GM21786 (cell line): ENCODE measurements around the gene SERPINB1.
"Not testable (repeated sequence)": the region's sequence is repeated elsewhere in the genome, so short reads cannot be mapped to it uniquely, and the experiment has no call there.

Experiments used
- ATAC-seq: cut with Tn5 transposase; IDR thresholded peaks from one replicate; pipeline ENCODE4 v1.9.1; 2021; ENCODE audit not compliant: unreplicated experiment

Gene SERPINB1

DNA sequence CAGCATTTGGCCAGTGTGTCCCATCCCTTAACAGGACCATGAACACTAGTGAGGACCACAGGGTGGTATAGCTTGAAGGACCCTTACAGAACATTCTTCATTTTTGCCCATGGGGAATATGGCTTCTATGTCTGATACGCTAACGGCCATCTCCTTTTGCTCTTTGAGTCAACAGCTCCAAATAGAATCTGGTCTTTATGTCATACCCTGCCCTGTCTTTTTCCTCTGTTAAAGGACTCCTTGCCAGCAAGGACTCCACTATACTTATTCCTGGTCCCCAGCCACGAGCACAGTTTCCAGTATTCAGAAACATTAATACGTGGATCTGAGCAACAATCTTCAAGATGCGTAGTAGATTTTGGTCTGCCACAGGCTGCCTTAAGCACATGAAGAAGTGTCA, 22.5 kb downstream of the SERPINB1 start:
- ATAC-seq = no peak

GRCh38 chr6:2818593-2818992, 23.1 kb downstream of the SERPINB1 start:
- no peak for ATAC-seq

DNA sequence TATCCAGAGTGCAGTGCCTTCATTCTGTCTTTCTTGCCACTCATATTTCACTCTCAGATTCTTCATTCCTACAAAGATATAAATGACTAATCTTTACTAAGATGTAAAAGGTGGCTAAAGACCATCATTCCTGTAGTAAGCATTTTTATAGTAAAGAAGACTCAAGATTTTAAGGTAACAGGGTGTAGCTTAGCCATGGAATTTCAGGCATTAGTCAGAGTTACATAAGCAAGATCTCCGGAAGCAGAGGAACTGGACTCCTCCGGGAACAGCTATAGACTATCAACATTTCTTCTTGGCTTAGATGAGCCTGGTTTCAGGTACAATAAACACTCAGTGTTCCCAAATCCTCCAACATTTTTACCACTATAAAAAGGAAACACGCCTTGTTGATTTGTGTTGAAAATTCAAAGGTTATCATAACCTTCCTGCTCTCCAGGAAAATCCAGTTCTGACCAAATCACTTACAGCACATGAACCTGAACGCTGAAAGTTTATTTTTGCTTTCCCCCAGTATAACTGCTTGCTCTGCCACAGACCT, 23.7 kb downstream of the SERPINB1 start:
- ATAC-seq = no peak

DNA sequence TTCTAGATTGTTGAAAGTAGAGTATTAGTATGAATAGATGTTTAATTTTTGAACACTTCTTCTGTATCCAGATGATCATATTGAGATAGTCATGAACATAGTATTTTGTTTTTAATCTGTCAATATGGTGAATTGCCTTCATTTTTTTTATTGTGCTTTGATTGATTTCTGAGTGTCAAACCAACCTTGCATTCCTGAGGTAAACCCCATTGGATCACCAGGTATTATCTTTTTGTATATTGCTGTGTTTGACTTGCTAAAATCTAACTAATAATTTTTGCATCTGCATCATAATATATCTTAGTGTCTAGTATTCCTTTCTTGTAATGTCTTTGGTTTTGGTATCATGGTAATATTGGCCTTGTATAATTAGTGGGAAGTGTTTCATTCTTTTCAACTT, 25.5 kb downstream of the SERPINB1 start:
- no peak for ATAC-seq

GRCh38 chr6:2812695-2813094, 29.0 kb downstream of the SERPINB1 start:
- no peak for ATAC-seq

DNA sequence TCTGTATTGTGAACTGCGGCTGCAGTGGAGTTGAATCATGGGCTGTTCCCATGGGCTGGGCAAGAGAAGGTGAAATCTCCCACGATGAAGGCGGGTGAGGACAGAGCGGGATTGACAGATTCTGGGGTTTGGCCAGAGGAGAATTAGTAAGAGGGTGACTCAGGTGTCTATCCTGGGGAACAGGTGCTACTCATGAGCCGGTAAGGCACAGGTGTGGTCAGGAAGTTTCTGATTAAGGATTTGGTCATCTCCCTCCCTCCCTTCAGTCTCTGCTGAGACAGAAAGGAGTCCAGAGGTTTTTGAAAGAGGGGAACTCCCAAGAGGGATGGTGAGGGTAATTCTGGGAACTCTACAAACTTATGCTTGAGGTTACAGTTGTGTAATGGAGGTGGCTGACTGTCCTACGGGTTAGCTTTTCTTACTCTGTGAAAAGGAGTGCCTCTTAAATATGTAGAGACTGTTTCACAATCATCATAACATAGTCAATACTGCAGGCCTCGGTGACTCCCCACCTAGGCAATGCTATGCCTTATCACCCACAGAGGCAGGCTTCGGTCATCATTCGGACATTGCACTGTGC, 31.5 kb downstream of the SERPINB1 start:
- no peak for ATAC-seq

DNA sequence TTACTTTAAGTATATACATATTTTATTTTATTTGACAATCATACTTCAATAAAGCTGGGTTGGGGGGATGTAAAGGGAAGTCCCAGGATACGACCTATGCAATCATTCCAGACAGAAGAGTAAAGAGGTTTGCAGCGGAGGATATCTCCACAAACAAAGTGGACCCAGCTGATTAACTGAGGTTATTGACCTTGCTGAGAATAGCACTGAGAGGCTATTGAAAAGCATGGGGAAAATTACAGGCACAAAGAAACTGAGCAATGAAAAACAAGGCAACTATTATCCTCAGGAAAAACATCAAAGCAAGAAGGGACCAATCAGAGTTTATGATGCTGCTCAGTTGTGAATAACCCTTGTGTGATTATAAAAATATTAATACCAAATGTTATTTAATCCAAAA, 32.6 kb downstream of the SERPINB1 start:
- no peak for ATAC-seq

DNA sequence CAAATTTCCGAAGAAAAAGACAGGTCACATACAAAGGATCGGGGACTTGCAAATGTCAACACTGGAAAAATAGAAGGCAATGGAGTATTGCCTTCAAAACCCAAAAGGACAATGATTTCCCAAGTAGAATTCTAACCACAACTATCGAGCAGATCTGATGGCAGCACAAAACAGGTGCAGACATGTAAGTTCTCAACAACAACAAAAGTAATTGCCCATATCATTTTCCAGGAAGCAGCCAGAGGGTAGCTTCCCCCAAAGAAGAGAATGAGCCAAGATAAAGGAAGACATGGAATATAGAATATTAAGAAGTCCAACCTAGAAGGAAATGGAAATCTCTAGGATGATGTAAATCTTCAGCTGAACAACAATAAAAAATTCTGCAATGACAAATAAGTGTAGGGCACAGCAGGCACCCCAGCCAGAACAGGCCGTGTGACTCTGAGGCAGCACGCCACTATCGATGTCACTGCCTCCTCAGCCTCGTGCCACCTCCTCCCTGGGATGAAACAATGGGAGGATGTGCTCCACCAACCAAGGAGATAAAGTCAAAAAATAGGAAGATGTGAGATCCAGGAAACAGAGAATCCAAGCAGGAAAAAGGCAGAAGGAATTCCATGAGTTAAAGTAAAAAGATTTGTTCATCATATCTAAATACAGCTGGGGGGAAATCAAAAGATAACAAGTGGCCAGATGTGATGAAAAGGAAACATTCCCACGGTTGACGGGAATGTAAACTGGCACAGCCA, 34.1 kb downstream of the SERPINB1 start:
- ATAC-seq = no peak

GRCh38 chr6:2806644-2807043, 35.0 kb downstream of the SERPINB1 start:
- no peak for ATAC-seq

DNA sequence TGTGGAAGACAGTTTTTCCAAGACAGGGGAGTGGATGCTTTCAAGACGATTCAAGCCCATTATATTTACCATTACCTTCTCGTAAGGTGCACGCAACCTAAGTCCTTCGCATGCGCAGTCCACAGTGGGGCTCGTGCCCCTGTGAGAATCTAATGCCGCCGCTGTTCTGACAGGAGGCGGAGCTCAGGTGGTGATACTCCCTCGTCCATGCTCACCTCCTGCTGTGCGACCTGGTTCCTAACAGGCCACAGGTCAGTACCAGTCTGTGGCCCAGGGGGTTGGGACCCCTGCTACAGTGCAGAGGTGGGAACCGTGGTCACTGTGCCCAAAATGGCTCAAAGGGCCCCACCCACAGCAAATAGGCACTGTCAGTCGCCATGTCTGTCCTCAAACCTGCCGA, 36.6 kb downstream of the SERPINB1 start:
- ATAC-seq = no peak

DNA sequence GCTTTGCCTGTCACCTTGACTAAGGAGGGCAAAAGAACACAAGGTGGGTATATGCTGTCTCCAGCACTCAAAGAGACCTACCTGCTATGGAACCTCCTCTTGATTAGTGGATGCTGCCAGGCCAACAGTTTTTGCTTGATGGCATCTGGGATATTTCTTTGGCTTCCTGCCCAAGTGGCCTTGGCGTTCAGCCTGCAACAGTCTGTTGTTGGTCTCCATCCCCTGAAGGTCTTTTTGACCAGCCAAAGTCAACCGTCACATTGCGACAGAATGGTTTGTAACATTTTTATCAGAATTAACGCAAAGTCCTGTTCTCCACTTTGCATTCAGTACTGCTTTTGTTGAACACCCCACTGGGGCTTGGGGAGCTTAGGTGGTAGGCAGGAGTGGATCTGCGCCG, 37.1 kb downstream of the SERPINB1 start:
- no peak for ATAC-seq

DNA sequence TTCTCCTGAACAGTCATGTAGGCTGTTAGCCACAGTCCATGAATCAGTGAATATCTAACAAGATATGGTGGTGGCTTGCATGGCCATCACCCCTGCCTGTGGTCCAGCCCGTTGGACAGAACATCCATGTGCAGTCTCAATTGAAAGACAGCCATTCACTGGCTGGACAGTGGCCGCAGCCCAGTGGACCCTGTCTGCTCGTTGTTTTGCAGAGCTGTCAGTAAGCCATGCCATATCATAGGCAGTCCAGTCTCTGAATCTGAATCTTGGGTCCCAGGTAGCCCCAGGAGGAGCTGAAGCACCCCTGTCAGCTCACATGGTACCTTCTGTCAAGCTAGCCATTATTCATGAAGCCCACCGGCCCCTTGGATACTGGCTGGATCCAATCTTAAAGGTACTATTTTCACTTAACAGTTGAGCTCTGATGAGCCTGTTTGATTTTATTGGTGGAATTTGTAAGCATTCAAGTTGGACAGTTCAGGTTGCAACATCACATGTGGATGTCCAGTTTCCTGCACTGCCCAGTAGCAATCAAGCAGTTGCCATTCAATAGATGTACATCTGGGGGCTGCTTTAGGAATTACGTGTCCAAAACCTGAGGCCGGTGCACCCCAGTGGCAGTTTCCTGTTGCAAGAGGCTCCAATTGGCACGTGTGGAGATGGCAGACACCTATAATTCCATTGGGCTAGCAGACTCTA, 37.8 kb downstream of the SERPINB1 start:
- no peak for ATAC-seq

DNA sequence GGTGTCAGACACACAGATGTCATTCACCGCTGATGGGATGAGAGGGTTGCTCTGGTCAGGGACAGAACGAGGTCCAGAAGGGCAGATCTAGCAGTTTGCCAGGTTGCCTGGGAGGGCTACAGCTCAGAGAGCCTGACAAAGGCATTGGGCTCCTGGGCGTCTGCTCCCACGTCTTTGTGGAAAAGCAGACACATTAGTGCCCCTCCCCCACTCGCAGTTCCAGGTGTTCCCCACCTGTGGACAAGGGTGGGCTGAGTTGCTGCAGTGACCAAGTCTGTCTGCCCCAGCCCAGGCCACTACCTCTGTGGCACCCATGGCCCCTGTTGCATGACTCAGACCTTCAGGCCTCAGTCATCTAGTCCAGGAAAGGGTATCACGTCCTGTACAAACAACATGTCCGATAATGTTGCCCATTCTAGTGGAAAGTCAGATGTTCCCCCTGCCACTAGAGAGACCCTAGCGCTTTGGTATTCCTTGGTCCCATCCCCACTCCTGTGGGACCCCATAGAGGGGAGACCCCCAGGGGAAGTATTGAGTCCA, 39.1 kb downstream of the SERPINB1 start:
- no peak for ATAC-seq

- not testable (repeated sequence) for ATAC-seq
Measured at GRCh38 chr6:2801687-2802086, 40.0 kb downstream of the SERPINB1 start.

- no peak for ATAC-seq
Measured at GRCh38 chr6:2800552-2801316, 40.9 kb downstream of the SERPINB1 start.

DNA sequence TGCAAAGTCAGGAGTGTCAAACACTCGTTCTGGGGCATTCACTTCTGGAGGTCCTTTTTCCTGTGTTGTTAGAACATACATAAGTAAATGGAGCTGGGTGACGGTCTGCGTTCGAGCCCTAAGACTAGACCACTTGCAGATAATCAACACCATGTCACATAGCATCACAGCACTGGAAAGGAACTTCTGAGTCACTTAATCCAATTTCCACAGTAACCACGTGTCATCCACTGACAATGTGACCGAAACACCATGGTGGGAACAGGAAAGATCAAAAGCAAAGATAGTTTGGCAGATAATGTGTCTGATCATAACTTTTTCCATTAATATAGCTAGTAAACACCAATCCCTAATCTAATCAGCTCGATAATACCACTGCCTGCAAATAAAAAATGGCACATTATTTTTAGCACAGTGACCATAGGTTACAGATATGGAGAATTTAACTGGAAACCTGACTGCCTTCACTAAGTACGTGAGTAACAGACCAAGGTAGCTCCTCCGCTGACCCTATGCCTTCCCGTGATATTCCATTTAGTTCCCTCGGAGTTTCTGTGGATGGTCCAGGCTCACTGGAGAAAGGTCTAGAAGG, 41.6 kb downstream of the SERPINB1 start:
- no peak for ATAC-seq

DNA sequence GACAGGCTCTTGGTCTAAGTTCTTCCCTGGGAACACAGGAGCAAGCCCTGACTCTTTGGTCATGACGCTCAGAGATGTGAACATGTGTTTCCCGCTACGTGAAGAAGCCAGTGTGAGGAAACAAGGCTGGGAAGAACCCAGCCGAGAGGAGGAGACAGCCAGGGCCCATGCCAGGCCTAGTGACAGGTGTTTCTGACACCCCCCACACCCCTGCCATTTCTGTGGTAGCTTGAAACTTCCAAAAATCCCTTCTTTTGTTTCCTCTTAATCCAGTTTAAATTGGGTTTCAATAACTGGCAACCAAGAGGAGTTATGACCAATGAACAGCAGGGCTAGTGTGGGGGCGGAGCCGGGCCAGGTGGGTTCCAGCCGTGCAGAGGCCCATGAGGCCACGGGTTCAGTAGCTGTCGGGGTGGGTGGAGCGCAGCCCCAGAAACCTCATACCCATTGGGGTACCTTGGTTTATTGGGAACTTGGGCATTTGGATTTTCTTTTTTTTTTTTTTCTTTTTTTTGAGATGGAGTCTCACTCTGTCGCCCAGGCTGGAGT, 43.0 kb downstream of the SERPINB1 start:
- no peak for ATAC-seq

DNA sequence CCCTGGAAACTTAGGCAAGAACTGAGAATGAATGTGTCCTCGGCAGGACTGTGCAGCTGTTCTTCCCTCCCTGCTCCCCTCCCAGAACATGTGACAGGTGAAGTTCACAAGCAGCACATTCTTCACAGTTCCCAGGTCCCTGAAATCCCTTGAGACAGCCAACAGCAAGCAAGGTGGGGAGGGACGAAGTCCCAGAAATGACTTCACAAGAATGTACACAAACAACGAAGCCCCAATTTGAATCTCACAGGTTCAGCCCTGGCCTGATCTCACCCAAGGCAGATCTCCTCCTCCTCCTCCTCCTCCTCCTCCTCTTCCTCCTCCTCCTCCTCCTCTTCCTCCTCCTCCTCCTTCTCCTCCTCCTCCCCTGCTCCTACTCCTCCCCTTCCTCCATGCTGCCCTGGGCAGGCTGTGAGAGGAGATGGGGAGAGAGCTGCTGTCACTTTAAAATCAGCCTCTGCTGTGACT, 44.1 kb downstream of the SERPINB1 start:
- ATAC-seq = no peak

DNA sequence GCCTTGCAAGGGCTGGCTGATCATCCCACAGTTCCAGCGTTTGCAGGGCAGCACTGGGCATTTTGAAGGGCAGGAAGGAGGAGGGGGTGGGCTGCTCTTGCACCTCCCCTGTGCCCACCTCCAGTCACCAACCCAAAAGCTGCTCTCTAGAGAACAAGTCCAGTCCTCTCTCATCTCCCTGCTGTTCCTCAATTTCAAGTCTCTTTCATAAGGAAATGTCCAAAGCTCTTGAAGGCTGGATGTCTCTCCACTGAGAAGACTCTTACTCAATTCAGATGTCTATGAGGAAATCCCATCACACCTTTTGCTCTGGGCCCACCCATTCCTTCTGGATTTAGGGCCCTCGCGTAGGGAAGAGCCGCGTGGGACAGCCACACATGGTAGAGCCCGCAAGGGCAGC, 44.8 kb downstream of the SERPINB1 start:
- no peak for ATAC-seq

GRCh38 chr6:2795956-2796355, 45.7 kb downstream of the SERPINB1 start:
- no peak for ATAC-seq
